ENCODE data around the gene UBE2U. TPM values are rescaled to one million over a fixed set of nuclear protein-coding genes. Genes with fewer than 3 reads are reported as not detected.
"Not testable (repeated sequence)": the region's sequence is repeated elsewhere in the genome, so short reads cannot be mapped to it uniquely, and the experiment has no call there.

The UBE2U gene
- total and polyA plus RNA-seq, 2 of the 8 experiments (the other 6 are each of a cell fraction or from before 2014, with no cell fraction given): not detected

GRCh38 chr1:64236541-64236954 lies 33.1 kb downstream of the UBE2U start (continued):
- TF ChIP-seq ATF3 (IDR thresholded peaks at IDR 0.05; ENCODE audit: insufficient read depth, low read depth, low read length) (no peak), BACH1 (IDR thresholded peaks at IDR 0.05; ENCODE audit: low read length) (no peak), ASH2L (IDR thresholded peaks at IDR 0.05; ENCODE audit: low read length) (no peak), NANOG (IDR thresholded peaks at IDR 0.05; ENCODE audit: insufficient read depth, low read depth, low read length, poor library complexity, severe bottlenecking) (no peak)

GRCh38 chr1:64239519-64239918 lies 36.1 kb downstream of the UBE2U start:
- DNase-seq (ENCODE audit: low read depth in 1 of 2, low spot score in 2 of 2); H4K91ac ChIP-seq (replicated peaks; ENCODE audit: insufficient read length, low read length); FAIRE-seq; H3K9ac ChIP-seq (replicated peaks in 1 of 4; ENCODE audit: extremely low read depth in 1 of 4, low read depth in 3 of 4, low read length in 3 of 4); H3K18ac ChIP-seq (ENCODE audit: extremely low read depth, low read length); H2BK12ac ChIP-seq (ENCODE audit: low read depth, low read length); H3K4ac ChIP-seq (replicated peaks; ENCODE audit: insufficient read length, low read depth, low read length); H3K27me3 ChIP-seq (replicated peaks in 1 of 4; ENCODE audit: control insufficient read depth in 3 of 4, extremely low read depth in 1 of 4, insufficient read depth in 3 of 4, low read length in 3 of 4); H2AFZ ChIP-seq (ENCODE audit: low read length); H3K23ac ChIP-seq (ENCODE audit: insufficient read length); H3K14ac ChIP-seq (ENCODE audit: insufficient read length); H3K4me3 ChIP-seq (ENCODE audit: extremely low read depth in 1 of 4, insufficient read depth in 2 of 4, low read depth in 3 of 4, low read length in 4 of 4); POLR2A ChIA-PET (ENCODE audit: partially characterized antibody); H3K27ac ChIP-seq (ENCODE audit: low read depth, low read length); H3K4me2 ChIP-seq (ENCODE audit: insufficient read depth in 1 of 2, low read depth in 2 of 2, low read length in 2 of 2); H3K56ac ChIP-seq (replicated peaks; ENCODE audit: insufficient read length, low read depth, low read length); H2BK120ac ChIP-seq (replicated peaks; ENCODE audit: low read depth, low read length); H2BK15ac ChIP-seq (ENCODE audit: low read length); H4K5ac ChIP-seq (ENCODE audit: insufficient read length, low read depth, low read length); H4K20me1 ChIP-seq (replicated peaks in 1 of 2; ENCODE audit: control insufficient read depth in 1 of 2, insufficient read depth in 2 of 2, low read length in 2 of 2); H2AK5ac ChIP-seq (ENCODE audit: low read depth, low read length); H3K9me3 ChIP-seq (ENCODE audit: insufficient read depth in 2 of 2, low read depth in 1 of 2, low read length in 1 of 2); H3K4me1 ChIP-seq (replicated peaks in 1 of 4; ENCODE audit: control insufficient read depth in 3 of 4, insufficient read depth in 4 of 4, low read length in 3 of 4); H4K8ac ChIP-seq (ENCODE audit: extremely low read depth, insufficient read depth, low read length); H3K23me2 ChIP-seq (ENCODE audit: low read depth, low read length); H3K36me3 ChIP-seq (ENCODE audit: control insufficient read depth in 2 of 4, insufficient read depth in 4 of 4, low read length in 3 of 4); H2BK5ac ChIP-seq (ENCODE audit: low read depth, low read length); H2BK20ac ChIP-seq (ENCODE audit: low read length); H3K79me1 ChIP-seq (ENCODE audit: low read depth, low read length); H3K79me2 ChIP-seq (ENCODE audit: control insufficient read depth in 1 of 2, insufficient read depth in 2 of 2, low read length in 2 of 2): not testable (repeated sequence)
- WGBS, 2 experiments (ENCODE audit: extremely low coverage in 1 of 2, insufficient coverage in 1 of 2, insufficient read length in 1 of 2, insufficient replicate concordance in 2 of 2, low coverage in 1 of 2, low lambda C conversion rate in 2 of 2, missing lambda C conversion rate in 1 of 2): 98% methylated on average over 3 of the region's 4 CpGs; no CpG with 5 or more reads in 1 of the 2 experiments
- CTCF ChIA-PET (ENCODE audit: partially characterized antibody): interaction anchor here (1.0 to 1.2 kb wide), 2 partner anchors 547 to 622 kb away, joined by 3 to 4 read pairs; no protein-coding TSS in a partner anchor
